Neural crest cell (in vitro differentiated cells): ENCODE measurements around the gene NLGN1. TPM values are rescaled to one million over a fixed set of nuclear protein-coding genes. Genes with fewer than 3 reads are reported as not detected.

Source experiments
- DNase-seq: peaks from one replicate; pipeline ENCODE4 v3.0.0; 2021; ENCODE audit warnings: low read depth, mixed read lengths, low spot score
- H3K27ac Mint-ChIP-seq: one replicate; pipeline ENCODE4 v1.8.0; 2021; ENCODE audit warnings: mild to moderate bottlenecking, mixed read lengths; ENCODE audit not compliant: unreplicated experiment
- H3K27me3 Mint-ChIP-seq: 2 replicates; pipeline ENCODE4 v1.8.0; 2021; ENCODE audit warnings: low read depth, mild to moderate bottlenecking, mixed read lengths
- H3K36me3 Mint-ChIP-seq: 2 replicates; pipeline ENCODE4 v1.8.0; 2021; ENCODE audit warnings: low read depth, mild to moderate bottlenecking, mixed read lengths
- H3K4me1 Mint-ChIP-seq: 2 replicates; pipeline ENCODE4 v1.8.0; 2021; ENCODE audit warnings: mixed read lengths
- H3K4me3 Mint-ChIP-seq: one replicate; pipeline ENCODE4 v1.8.0; 2021; ENCODE audit warnings: mild to moderate bottlenecking, mixed read lengths
- H3K9me3 Mint-ChIP-seq: 2 replicates; pipeline ENCODE4 v1.8.0; 2021; ENCODE audit warnings: mixed read lengths
- CTCF ChIP-seq: fragments of 200-600 bp; sonication (generic); conservative IDR thresholded peaks from 2 replicates; pipeline ENCODE4 v1.5.0; 2021; ENCODE audit warnings: antibody characterized with exemption, mild to moderate bottlenecking
- total RNA-seq: library from RNA; stranded (reverse); gene quantifications from 2 replicates; pipeline ENCODE4 v1.2.1, GENCODE V29; 2021

Gene NLGN1
- total RNA-seq, 1 donor from 2014 or later = 20.0 TPM

DNA sequence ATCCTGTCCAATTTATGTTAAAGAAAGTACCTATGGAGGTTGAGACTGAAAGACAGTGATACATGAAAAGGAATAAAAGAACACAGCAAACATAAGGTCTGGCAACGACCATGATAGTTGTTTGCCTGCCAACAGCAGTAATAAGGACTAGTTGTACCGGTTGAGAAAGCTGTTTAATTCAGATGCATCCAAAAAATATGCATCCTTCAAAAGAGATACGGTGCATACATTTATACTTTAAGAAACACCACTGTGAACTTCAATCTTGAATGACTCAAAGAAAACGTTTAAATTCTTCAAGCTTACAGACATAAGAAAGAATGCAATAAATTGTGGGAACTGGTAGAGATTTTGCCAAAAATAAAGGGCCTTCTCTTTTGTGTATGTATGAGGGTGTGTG is 492.1 kb downstream of the NLGN1 start:
- Mint-ChIP-seq H3K27ac (no peak overlapping the region), H3K9me3 (no peaks in the 10 kb centered on the region), H3K4me3 (no peak overlapping the region), H3K27me3 (no peaks in the 10 kb centered on the region), H3K4me1 (peaks cover 16% of the 10 kb centered on the region), H3K36me3 (no peaks in the 10 kb centered on the region)
- DNase-seq = no peak
- no peak for TF ChIP-seq CTCF

- TF ChIP-seq CTCF = no peak
- no peaks in the 10 kb centered on the region for H3K36me3 Mint-ChIP-seq
- H3K4me3 Mint-ChIP-seq = no peak overlapping the region
- no peak overlapping the region for H3K27ac Mint-ChIP-seq
- no peaks in the 10 kb centered on the region for H3K27me3 Mint-ChIP-seq
- H3K9me3 Mint-ChIP-seq = no peaks in the 10 kb centered on the region
- no peak for DNase-seq
- peaks cover 16% of the 10 kb centered on the region for H3K4me1 Mint-ChIP-seq
These were observed 492.5 kb downstream of the NLGN1 start for GRCh38 chr3:173890091-173890490.

DNA sequence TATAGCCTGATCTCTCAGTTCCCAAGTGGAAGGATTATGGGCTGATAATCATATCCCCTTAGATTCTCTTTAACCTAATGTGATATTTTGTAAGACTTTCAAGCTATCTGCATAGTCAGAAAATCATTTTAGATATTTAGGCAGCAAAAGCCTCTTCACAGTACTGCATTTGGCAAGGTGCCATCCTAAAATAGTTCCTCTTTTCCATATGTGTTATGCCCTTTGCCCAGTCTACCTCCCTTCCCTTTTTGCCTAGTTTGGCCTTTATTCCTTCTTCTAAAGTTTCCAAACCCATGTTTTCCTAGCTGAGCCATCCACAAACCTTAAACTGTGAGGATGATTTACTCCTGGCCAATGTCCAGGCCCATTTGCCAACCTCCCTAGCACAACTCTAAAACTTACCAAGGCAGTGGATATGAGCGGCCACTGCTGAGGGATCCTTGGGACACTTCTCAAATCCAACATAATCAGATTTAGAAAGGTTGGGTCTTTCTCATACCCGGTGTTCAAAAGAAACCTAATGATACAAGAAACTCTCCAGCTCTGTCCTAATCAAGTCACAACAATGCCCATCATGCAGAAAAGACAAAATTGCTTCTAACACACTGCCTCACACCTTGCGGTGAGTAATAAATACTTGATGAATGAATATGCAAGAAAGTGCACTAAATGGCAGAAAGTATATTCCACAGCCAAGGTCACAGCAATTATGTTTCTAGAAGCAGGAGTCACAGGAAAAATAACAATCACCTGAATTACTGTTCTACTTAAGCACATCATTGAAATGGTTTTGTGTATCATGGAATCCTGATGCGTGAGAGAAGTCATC is 493.9 kb downstream of the NLGN1 start:
- DNase-seq = no peak
- no peak for TF ChIP-seq CTCF
- H3K4me1 Mint-ChIP-seq = peaks cover 16% of the 10 kb centered on the region
- no peak overlapping the region for H3K4me3 Mint-ChIP-seq
- H3K27me3 Mint-ChIP-seq = no peaks in the 10 kb centered on the region
- no peaks in the 10 kb centered on the region for H3K36me3 Mint-ChIP-seq
- no peaks in the 10 kb centered on the region for H3K9me3 Mint-ChIP-seq
- H3K27ac Mint-ChIP-seq = no peak overlapping the region

DNA sequence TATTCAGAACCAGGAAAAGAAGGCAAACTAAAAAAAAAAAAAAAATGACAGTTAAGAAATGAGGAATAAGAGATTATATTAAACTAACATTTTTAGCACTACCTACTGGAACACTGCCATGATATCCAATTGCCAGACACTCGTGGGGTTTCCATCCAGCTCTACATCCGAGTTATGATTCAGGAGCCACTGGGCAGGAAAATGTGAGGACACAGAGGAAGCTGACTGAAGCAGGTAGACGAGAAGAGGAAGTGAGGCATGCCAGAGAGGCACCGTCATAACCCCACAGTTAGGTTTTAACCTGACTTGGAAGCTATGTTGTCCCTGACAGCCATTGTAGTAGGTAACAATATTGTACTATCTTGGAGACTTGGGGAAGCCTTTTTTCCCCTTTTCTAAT is 495.0 kb downstream of the NLGN1 start:
- H3K4me3 Mint-ChIP-seq = no peak overlapping the region
- no peaks in the 10 kb centered on the region for H3K27me3 Mint-ChIP-seq
- TF ChIP-seq CTCF = no peak
- no peak for DNase-seq
- no peak overlapping the region for H3K27ac Mint-ChIP-seq
- peaks cover 18% of the 10 kb centered on the region for H3K4me1 Mint-ChIP-seq
- no peaks in the 10 kb centered on the region for H3K36me3 Mint-ChIP-seq
- no peaks in the 10 kb centered on the region for H3K9me3 Mint-ChIP-seq

GRCh38 chr3:173893066-173893465 is 495.5 kb downstream of the NLGN1 start:
- no peak for TF ChIP-seq CTCF
- H3K9me3 Mint-ChIP-seq = no peaks in the 10 kb centered on the region
- DNase-seq = no peak
- H3K4me1 Mint-ChIP-seq = peaks cover 23% of the 10 kb centered on the region
- H3K4me3 Mint-ChIP-seq = no peak overlapping the region
- no peak overlapping the region for H3K27ac Mint-ChIP-seq
- no peaks in the 10 kb centered on the region for H3K36me3 Mint-ChIP-seq
- no peaks in the 10 kb centered on the region for H3K27me3 Mint-ChIP-seq
